ENCODE results near the gene AADACL3.
"Not testable (repeated sequence)": the region's sequence is repeated elsewhere in the genome, so short reads cannot be mapped to it uniquely, and the experiment has no call there.

Gene AADACL3, protein sequence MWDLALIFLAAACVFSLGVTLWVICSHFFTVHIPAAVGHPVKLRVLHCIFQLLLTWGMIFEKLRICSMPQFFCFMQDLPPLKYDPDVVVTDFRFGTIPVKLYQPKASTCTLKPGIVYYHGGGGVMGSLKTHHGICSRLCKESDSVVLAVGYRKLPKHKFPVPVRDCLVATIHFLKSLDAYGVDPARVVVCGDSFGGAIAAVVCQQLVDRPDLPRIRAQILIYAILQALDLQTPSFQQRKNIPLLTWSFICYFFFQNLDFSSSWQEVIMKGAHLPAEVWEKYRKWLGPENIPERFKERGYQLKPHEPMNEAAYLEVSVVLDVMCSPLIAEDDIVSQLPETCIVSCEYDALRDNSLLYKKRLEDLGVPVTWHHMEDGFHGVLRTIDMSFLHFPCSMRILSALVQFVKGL

DNA sequence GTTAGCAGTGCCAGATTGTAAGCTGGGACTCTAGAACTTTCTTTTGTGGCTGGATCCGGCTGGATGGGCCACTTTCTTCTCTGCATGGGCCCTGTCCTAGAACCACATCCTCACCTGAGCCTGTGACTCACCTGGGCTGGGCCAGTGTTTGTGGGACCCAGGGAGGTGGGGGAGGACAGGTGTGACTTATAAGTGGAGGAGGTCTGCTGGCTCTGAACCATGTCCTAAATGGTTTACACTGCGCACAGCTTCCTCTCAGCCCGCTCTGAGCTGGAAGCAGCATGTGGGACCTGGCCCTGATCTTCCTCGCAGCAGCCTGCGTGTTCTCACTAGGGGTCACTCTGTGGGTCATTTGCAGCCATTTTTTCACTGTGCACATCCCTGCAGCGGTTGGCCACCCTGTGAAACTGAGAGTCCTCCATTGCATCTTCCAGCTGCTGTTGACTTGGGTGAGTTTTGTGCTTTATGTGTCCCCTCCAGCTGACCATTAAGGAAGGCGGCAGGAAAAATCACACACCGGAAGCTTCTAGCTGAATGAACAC lies at the start of gene AADACL3:
AADACL3 (plus strand) TSS at position 215 of the 542 bp plus-strand sequence; CDS start at position 282, 67 bp downstream.
- DNase-seq, result no peak

GRCh38 chr1:12666141-12666735 lies 49.7 kb upstream of the AADACL3 start:
- no peak for DNase-seq

- DNase-seq, result no peak
Measured at GRCh38 chr1:12669529-12670068, 46.3 kb upstream of the AADACL3 start.

DNA sequence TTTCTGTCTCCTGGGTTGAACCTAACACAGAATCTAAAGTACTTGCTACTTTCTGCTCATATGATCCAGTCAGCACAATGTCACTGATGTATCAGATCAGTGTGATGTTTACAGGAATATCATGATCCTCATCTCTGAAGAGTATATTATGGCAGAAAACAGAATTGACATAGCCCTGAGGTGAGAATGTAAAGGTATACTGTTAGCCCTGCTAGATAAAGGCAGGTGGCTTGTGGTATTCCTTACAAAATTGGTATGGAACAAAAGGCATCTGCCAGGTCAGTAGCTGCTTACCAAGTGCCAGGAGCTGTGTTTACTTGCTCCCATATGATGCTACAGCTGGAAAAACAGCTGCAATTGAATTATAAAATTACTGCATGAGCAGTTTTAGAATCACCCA lies 41.6 kb upstream of the AADACL3 start:
- no peak for DNase-seq

DNA sequence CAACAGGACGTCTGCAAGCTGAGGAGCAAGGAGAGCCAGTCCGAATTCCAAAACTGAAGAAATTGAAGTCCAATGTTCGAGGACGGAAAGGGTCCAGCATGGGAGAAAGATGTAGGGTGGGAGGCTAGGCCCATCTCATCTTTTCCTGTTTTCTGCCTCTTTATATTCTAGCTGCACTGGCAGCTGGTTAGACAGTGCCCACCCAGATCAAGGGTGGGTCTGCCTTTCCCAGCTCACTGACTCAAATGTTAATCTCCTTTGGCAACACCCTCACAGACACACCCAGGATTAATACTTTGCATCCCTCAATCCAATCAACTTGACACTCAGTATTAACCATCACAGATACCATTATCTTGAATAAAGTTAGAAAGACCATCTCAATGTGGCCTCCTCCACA lies 39.8 kb upstream of the AADACL3 start:
- not testable (repeated sequence) for DNase-seq

DNA sequence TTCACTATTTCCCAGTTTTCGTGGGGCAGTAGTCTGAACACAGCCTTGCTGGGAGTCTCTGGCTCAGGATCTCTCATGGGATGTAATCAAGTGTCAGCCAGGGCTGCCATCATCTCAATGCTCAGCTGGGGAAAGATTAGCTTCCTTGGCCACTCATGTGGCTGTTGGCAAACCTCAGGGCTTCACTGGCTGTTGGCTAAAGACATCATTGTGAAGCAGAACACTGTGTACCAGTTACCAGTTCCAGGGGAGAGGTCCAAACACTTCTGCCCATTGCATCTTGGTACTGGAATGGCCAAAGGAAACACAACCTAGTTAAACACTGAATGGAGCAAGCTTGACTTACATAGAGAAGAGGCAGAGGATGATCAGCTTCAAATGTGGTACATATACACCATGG lies 38.3 kb upstream of the AADACL3 start:
- DNase-seq, result no peak

GRCh38 chr1:12678350-12678749 lies 37.6 kb upstream of the AADACL3 start:
- DNase-seq, result no peak

DNA sequence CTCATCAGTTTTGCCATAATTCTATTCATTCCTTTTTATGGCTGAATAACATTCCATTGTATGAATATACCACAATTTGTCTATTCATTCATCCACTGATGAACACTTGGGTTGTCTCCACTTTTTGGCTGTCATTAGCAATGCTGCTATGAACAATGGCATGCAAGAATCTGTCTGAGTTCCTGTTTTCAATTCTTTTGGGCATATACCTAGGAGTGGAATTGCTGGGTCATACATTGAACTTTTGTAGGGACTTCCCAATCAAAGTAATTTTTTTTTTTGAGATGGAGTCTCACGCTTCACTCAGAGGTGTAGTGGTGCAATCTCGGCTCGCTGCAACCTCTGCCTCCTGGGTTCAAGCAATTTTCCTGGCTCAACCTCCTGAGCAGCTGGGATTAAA lies 37.1 kb upstream of the AADACL3 start:
- no peak for DNase-seq

DNA sequence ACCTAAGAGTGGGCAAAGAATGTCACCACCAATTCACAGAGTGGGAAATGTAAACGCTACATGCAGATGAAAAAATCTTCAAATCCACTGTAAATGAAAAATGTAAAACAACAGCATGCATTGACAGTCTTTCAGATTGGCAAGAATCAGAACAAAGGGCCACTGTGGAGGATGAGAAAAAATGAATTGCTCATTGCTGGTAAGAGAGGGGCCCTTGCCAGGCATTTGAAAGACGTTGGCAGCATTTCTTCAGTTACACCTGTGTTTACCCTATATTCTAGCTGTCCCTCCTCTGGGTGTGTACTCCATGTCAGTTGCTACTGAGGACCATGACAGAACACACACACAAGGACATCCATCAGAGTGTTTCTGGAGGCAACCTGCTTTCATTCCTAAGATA lies 25.8 kb upstream of the AADACL3 start:
- DNase-seq, result no peak

DNA sequence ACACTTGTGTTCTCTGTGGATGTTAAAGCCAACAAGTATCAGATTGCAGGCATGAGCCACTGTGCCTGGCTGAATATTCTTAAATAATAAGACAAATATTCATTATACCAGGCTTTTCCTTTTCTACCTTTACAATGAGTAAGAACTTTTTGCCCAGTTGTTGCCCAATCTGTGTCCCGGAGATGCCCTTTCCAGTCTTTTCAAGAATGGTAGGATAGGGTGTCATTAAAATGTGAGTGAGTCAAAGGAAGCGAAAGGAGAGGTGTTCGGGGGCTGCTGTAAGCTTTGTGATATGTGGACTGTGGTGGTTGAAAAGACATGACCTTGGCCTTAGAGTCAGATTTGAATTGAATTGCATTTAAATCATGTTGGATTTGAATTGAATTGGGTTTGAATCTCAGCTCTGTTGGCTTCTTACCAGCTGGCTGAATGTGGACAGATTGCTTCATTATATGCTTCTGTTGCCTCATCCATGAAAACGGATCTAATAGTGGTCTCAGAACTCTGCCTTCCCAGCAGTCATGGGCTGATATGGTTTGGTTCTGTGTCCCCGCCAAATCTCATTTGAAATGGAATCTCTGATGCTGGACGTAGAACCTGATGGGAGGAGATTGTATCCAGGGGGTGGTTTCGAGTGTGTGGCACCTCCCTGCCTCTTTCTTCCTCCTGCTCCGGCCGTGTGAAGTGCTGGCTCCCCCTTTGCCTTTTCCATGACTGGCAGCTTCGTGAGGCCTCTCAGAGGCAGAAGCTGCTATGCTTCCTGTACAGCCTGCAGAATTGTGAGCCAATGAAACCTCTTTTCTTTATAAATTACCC lies 22.7 kb upstream of the AADACL3 start:
- DNase-seq, result no peak

GRCh38 chr1:12696658-12697057 lies 19.3 kb upstream of the AADACL3 start:
- no peak for DNase-seq

GRCh38 chr1:12697397-12697796 lies 18.5 kb upstream of the AADACL3 start:
- no peak for DNase-seq

GRCh38 chr1:12703821-12704451 lies 12.0 kb upstream of the AADACL3 start:
- DNase-seq, result no peak

GRCh38 chr1:12706061-12706460 lies 9.8 kb upstream of the AADACL3 start:
- no peak for DNase-seq

DNA sequence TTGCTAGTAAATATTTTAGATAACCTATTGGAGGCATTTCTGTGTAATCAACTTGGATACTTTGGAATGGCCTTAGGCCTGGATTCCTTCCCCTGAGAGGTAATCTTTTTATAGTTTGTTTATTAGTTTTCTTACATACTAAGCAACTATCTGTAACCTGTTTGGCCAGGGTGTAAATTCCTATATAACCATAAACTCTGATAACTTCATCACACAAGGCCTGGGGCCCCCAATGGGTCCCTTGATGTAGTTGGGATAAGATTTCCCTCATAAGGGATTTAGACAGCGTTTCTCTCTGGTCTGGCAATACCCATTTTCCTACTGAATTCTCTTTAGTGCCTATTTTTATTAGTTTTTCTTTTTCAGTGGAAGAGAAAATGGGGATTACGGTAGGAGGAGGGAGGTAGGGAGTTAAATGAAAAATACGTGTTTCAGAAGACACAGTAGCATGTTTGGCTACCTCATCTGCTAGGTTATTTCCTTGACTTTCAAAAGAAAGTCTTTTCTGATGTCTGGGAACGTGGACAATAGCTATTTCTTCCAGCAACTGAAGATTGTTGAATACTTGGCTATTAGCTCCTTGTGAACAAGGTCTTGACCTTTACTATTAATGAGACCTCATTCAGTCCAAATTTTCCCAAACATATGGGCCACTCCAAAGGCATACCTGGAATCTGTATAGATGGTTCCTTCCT lies 7.4 kb upstream of the AADACL3 start:
- DNase-seq, result no peak

DNA sequence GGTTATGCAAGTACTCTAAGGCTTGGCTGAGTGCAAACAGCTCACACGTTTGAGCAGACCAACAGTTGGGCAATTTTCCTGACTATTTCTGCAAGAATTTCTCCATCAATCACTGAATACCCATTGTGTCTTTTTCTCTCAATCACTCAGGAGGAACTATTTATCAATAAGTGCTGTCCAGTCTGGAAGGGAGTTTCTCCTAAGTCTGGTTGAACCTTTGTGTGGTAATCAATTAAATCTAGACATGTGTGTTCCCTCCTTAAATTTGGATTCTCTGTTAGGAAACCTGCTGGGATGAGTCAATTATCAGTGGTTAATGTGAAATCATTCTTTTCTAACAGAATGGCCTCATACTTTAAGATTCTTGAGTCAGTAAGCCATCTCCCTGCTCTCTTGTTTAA lies 6.8 kb upstream of the AADACL3 start:
- no peak for DNase-seq

- no peak for DNase-seq
Measured at GRCh38 chr1:12709696-12710095, 6.2 kb upstream of the AADACL3 start.

GRCh38 chr1:12711536-12711935 lies 4.4 kb upstream of the AADACL3 start:
- no peak for DNase-seq

- DNase-seq, result no peak
Measured at GRCh38 chr1:12712076-12712475, 3.8 kb upstream of the AADACL3 start.

DNA sequence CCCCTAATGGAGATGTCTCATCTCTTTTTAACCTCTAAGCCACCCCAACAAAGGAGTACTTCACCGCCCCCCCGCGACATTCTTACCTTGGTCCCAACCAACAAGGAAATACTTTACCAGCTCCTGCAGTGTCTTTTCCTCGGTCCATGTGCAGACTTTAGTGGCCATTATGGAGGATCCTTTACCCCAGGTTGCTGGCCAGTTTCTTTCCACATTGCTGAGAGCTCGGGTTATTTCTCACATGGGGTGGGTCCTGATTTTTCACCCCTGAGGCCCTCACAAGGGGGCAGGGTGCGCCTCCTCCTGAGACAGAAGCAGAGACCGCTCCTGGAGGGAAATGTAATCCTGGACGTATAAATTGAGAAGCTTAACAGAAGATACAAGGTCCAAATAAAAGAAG lies 3.0 kb upstream of the AADACL3 start:
- DNase-seq, result no peak

GRCh38 chr1:12713651-12714050 lies 2.3 kb upstream of the AADACL3 start:
- DNase-seq, result not testable (repeated sequence)

Measured in NCI-H1092 treated with DMSO at 0.1 percent for 48 hours (cell line).